C4-2B (cell line): ENCODE data around the gene GTF2F1.

ENCODE experiments used
- ZFX ChIP-seq: fragments of 450-650 bp; IDR thresholded peaks from 2 replicates; pipeline ENCODE4 v1.6.1; 2017
- TF ChIP-seq, protein P1 (sequence below): fragments of 450-650 bp; conservative IDR thresholded peaks from 2 replicates; pipeline ENCODE4 v1.5.1; 2017; ENCODE audit warnings: mild to moderate bottlenecking

DNA sequence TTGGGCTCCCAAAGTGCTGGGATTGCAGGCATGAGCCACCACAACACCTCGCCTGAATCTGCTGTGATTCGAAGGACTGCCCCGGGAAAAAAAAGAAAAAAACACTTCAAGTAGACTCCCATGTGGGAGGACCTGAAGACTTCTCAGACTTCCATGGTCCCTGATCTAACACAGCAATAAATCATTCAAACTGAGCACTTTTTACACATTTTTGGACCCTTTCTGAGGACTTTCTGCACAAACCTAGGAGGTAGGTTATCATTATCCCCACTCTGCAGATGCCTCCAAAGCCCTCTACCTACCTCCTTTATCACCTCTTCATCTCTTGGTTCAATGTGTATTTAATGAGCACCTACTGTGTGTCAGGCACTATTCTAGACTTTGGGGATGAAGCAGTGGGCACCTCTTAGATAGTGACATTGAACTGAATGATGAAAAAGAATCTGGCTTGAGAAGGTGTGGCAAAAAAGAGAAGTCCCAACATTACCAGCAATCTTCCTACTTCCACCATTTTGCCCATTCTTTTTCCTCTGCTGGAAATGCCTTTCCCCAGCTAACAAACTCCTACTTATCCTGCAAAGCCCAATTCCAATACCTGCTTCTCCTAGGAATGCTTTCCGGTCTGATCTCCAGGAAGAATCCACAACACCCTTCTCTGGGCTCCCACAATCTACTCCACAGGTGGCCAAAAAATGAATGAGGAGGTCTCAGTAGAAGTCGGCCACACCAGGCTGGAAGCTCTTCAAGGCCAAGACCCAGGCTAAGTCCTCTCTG, 33.2 kb downstream of the GTF2F1 start:
- TF ChIP-seq, protein P1, sequence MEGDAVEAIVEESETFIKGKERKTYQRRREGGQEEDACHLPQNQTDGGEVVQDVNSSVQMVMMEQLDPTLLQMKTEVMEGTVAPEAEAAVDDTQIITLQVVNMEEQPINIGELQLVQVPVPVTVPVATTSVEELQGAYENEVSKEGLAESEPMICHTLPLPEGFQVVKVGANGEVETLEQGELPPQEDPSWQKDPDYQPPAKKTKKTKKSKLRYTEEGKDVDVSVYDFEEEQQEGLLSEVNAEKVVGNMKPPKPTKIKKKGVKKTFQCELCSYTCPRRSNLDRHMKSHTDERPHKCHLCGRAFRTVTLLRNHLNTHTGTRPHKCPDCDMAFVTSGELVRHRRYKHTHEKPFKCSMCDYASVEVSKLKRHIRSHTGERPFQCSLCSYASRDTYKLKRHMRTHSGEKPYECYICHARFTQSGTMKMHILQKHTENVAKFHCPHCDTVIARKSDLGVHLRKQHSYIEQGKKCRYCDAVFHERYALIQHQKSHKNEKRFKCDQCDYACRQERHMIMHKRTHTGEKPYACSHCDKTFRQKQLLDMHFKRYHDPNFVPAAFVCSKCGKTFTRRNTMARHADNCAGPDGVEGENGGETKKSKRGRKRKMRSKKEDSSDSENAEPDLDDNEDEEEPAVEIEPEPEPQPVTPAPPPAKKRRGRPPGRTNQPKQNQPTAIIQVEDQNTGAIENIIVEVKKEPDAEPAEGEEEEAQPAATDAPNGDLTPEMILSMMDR = no peak
- no peak for TF ChIP-seq ZFX
